ENCODE data around the gene PTGS1.

The PTGS1 gene

GRCh38 chr9:122376796-122377195 lies 6.0 kb downstream of the PTGS1 start:
- DNase-seq: no peak

GRCh38 chr9:122377241-122378164 lies 6.7 kb downstream of the PTGS1 start:
- DNase-seq: no peak

GRCh38 chr9:122378236-122378635 lies 7.4 kb downstream of the PTGS1 start:
- no peak for DNase-seq

GRCh38 chr9:122379340-122379739 lies 8.5 kb downstream of the PTGS1 start:
- no peak for DNase-seq

- DNase-seq: no peak
Observed at GRCh38 chr9:122380293-122380692, 9.5 kb downstream of the PTGS1 start.

- no peak for DNase-seq
Observed at GRCh38 chr9:122381206-122381950, 10.6 kb downstream of the PTGS1 start.

GRCh38 chr9:122382901-122383850 lies 12.4 kb downstream of the PTGS1 start:
- no peak for DNase-seq

GRCh38 chr9:122383992-122384461 lies 13.2 kb downstream of the PTGS1 start:
- no peak for DNase-seq

GRCh38 chr9:122386311-122386872 lies 15.6 kb downstream of the PTGS1 start:
- DNase-seq: no peak

- DNase-seq: no peak
Observed at GRCh38 chr9:122387536-122387935, 16.7 kb downstream of the PTGS1 start.

- no peak for DNase-seq
Observed at GRCh38 chr9:122389195-122389594, 18.4 kb downstream of the PTGS1 start.

GRCh38 chr9:122389799-122390481 lies 19.1 kb downstream of the PTGS1 start:
- peak in 1 of 14 donors; percentile 15 for DNase-seq

GRCh38 chr9:122392284-122392683 lies 21.5 kb downstream of the PTGS1 start:
- no peak for DNase-seq

- no peak for DNase-seq
Observed at GRCh38 chr9:122392714-122393113, 21.9 kb downstream of the PTGS1 start.

GRCh38 chr9:122393284-122393983 lies 22.6 kb downstream of the PTGS1 start:
- DNase-seq: no peak

- peak in 1 of 14 donors; percentile 23 for DNase-seq
Observed at GRCh38 chr9:122394265-122395125, 23.7 kb downstream of the PTGS1 start.

- DNase-seq: no peak
Observed at GRCh38 chr9:122396614-122397148, 25.9 kb downstream of the PTGS1 start.

GRCh38 chr9:122397749-122398148 lies 26.9 kb downstream of the PTGS1 start:
- DNase-seq: no peak

GRCh38 chr9:122398371-122398924 lies 27.6 kb downstream of the PTGS1 start:
- DNase-seq: no peak
